Hepatocyte (in vitro differentiated cells): ENCODE measurements around the gene MOCS1.

Experiments
- CTCF ChIP-seq: fragments of 200-600 bp; sonication (generic); IDR thresholded peaks from 2 replicates; pipeline ENCODE4 v1.5.1; 2016; ENCODE audit warnings: antibody characterized with exemption, mild to moderate bottlenecking; ENCODE audit not compliant: poor library complexity
- EZH2 ChIP-seq: fragments of 200-600 bp; sonication (generic); IDR thresholded peaks from 2 replicates; pipeline ENCODE4 v1.6.1; 2016; ENCODE audit warnings: antibody characterized with exemption, mild to moderate bottlenecking, borderline replicate concordance

- TF ChIP-seq CTCF, result no peak
- no peak for TF ChIP-seq EZH2
Measured at GRCh38 chr6:39926668-39927067, 7.6 kb downstream of the MOCS1 start.
